B cell (primary cell): Measurements from ENCODE around the gene ZNF329.

ENCODE experiments used
- EZH2 ChIP-seq: IDR thresholded peaks from 2 replicates; pipeline ENCODE4 v1.6.1; 2012; ENCODE audit warnings: borderline replicate concordance, low read depth, mild to moderate bottlenecking, moderate library complexity, low read length; ENCODE audit not compliant: insufficient read depth, poor library complexity, severe bottlenecking
- TF ChIP-seq, protein P1 (sequence below): fragments of 200-600 bp; IDR thresholded peaks from one replicate; pipeline ENCODE4 v1.8.0; 2022; ENCODE audit warnings: antibody characterized with exemption, mild to moderate bottlenecking

DNA sequence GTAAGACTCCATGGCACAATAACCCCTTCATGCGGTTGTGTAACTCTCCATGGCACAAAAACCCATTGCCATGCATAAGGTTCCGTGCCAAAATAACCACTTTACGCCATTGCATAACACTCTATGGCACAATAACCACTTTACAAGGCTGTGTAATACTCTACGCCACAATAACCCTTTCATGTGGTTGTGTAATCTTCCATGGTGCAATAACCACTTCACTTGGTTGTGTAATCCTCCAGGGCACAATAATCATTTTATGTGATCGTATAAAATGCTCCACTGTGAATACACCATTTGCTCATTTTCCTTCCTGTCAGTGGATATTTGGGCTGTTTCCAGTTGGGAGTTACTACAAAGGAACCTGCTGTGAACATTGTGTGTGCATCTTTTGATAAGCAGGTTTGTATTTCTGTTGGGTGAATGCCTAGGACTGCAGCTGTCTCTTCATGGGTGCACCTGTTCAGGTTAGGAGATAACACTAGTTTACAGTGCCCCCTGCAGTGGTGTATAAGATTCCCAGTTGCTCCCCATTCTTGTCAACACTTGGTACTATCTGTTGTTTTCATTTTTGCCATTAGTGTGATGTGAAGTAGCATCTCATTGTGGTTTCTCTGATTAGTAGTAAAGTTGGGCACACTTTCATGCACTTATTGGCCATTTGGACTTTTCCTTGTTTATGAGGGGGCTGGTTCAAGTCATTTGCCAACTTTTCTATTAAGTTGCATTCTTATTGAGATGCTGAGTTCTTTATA is 31.4 kb downstream of the ZNF329 start:
- TF ChIP-seq, protein P1, sequence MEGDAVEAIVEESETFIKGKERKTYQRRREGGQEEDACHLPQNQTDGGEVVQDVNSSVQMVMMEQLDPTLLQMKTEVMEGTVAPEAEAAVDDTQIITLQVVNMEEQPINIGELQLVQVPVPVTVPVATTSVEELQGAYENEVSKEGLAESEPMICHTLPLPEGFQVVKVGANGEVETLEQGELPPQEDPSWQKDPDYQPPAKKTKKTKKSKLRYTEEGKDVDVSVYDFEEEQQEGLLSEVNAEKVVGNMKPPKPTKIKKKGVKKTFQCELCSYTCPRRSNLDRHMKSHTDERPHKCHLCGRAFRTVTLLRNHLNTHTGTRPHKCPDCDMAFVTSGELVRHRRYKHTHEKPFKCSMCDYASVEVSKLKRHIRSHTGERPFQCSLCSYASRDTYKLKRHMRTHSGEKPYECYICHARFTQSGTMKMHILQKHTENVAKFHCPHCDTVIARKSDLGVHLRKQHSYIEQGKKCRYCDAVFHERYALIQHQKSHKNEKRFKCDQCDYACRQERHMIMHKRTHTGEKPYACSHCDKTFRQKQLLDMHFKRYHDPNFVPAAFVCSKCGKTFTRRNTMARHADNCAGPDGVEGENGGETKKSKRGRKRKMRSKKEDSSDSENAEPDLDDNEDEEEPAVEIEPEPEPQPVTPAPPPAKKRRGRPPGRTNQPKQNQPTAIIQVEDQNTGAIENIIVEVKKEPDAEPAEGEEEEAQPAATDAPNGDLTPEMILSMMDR: no peak
- TF ChIP-seq EZH2: no peak
